ENCODE results near the gene MARF1.
"Not testable (repeated sequence)": the region's sequence is repeated elsewhere in the genome, so short reads cannot be mapped to it uniquely, and the experiment has no call there.

DNA sequence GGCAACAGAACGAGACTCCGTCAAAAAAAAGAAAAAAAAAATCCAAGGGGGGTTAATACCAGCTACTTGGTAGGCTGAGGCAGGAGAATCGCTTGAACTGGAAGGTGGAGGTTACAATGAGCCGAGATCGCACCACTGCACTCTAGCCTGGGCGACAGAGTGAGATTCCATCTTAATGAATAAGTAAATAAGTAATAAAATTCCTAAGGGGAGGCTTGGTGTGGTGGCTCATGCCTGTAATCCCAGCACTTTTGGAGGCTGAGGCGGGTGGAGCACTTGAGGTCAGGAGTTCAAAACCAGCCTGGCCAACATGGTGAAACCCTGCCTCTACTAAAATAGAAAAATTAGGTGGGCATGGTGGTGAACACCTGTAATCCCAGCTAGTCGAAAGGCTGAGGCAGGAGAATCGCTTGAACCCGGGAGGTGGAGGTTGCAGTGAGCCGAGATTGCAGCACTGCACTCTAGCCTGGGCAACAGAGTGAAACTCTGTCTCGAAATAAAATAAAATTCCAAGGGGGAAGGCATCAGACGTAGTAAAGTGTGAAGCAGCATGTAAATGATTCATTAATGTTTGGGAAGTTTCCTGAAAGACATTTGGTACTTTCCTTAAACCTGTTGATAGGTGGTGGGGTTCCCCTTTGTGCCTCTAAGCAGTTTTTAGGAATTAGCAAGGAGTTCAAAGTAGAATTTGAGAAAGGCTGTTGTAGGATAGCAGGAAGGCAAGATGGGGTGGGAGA is 3.8 kb upstream of the MARF1 start:
- TF ChIP-seq CTCF (conservative IDR thresholded peaks at IDR 0.05); EZH2 (IDR thresholded peaks at IDR 0.05; ENCODE audit: low read depth): not testable (repeated sequence)
